Stimulated activated CD8-positive, alpha-beta memory T cell treated with anti-CD3 and anti-CD28 coated beads, Interleukin-12 subunit alpha, Interleukin-12 subunit beta, amount 100 ng/mL, for 4 hours (primary cell): ENCODE data around the gene SULF2.

ENCODE experiments used
- DNase-seq: peaks from one replicate; pipeline ENCODE4 v3.0.0-alpha.2; 2020; ENCODE audit warnings: low read depth

SULF2 gene

DNA sequence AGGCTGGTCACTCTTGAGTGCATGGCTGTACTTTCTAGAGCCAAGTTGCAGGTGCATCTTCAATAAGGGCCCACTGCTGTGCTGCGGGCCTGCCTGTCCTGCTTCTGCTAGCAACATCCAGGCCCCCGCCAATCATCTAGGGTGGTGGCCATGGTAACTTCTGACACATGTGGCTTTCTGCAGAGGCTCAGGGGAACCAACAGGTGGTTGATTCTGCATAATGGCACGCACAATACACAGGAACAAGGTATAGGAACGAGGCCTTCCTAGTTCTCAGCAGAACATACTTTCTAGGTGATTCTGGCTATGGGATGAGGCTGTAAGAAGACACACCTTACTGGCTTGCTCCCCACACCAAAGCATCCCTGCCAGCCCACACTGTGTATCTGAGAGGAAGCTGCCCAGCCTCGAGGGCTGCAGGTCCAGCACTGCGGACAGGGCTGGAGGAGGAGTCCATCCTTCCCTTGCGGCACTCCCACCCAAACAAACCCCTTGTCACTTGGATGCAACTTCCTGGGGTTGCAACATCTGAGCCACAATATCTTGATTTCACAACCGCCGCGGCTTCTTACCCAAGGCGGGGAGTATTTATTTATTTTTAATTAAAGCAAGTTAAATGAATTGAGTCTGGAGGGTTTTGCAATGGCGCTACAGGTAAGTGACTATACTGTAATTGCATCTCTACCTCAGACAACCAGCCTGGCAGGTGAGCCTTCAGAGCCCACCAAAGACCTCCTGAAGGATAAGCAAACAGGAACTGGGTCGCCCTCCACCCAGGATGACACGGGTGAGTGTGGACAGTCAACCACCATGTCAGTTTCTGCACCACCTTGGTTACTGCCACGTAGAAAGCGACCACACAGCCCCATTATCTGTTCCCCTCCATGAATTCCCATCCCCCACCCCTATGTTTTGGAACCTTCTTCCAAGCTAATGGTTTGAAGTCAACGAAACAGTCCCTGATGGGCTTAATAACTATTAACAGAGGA, 49.6 kb downstream of the SULF2 start:
- DNase-seq, result no peak

DNA sequence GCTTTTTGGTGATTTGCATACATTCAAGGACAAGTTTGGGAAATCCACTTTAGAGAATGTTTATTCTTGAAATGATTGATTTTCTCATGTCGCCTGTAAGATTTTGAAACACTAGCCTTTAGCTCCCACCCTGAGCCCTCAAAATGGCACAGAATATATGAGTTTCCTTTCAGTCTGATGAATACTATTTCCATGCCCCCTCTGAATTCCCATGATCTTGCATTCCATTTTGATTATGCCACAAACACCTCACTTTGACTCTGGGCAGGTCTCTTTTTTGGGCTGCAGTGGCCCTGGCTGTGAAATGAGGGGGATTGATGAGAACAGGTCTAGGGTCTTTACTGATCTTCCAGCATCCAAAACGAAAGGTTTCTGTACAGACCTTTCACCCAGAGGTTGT, 50.4 kb downstream of the SULF2 start:
- DNase-seq, result no peak

DNA sequence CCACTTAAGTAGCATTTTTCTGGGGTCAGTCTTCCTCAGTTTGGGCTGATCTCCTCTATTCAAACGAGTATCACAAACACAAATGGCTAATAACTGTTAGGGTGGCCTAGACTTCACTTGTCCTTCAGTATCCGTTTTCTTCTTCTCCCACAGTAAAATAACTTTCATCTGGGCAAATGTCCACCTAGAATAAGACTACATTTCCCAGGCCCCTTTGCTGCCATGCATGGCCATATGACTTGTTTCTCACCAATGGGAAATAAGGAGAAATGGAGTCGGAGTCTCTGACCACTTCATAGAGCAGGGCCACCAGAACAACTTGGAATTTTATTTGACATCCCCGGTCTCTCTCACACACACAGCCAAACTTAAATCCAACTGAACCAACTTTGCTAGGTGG, 51.4 kb downstream of the SULF2 start:
- no peak for DNase-seq

DNA sequence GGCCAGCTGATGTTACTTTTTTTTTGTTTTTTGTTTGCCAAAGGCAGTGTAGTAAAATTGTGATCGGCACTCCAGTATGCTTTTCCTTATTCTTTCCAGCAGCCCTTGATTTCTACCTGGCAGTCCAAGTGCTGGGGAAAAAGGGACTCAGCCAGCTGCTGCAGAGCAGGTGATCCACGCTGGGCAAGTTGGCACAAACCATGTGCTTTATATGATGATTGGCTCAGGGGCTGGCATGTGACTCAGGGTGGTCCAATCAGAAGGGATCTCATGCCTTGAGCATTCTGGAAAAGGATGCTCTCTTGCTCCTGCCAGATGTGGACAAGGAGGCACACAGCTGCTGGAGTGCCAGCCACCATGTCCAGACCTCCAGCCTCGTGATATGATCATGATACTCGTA, 54.5 kb downstream of the SULF2 start:
- DNase-seq, result no peak

- no peak for DNase-seq
Measured at GRCh38 chr20:47729472-47729871, 55.8 kb downstream of the SULF2 start.

- DNase-seq, result no peak
Measured at GRCh38 chr20:47727909-47728361, 57.3 kb downstream of the SULF2 start.

GRCh38 chr20:47727170-47727880, 58.0 kb downstream of the SULF2 start:
- DNase-seq, result peak; percentile 41

GRCh38 chr20:47726632-47727031, 58.6 kb downstream of the SULF2 start:
- DNase-seq, result no peak

DNA sequence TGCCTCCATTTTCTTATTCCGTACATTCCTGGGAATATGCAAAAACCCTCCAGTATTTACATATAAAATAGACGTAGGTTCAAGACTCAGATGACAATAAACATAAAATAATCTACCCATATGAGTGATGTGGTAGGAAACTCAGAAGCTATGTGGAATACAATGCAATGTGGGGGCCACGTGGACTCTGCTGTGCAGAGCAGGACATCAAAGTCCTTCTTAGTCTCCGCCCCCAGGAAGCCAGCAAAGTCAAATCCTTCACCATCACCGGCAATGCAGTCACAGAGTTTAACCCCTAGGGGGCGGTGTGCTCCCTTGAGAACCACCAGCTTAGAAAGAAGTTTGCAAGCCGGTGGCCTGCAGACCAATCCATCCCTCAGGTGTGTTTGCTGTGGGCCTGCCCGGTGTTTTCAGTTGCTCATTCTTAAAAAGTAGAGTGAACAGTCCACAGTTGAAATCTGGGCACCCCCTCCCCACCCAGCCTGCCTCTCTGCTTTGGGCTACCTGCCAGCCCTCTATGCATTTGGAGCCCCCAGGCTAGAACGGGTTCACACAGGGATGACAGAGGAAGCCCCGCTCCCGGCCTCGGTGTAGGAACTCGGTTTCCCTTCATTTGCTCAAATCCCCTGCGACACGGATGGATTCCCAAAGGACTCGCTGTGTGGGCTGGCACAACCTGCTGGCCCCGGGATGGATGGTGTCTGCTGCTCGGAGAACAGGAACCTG, 59.9 kb downstream of the SULF2 start:
- peak; percentile 48 for DNase-seq

DNA sequence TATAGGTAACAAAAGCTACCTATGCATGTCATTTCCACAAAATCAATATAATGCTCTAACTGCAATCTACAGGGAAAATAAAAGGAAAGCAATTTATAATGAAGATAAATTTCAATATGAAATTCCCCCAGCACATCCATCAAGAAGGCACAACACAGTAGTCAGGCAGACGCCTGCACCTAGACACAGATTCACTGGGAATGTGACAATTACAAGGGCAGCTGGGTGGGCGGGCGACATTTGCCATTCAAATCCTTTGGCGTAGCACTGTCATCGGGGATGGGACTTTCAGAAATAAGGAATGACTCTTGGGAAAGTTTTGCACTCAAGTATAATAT, 60.4 kb downstream of the SULF2 start:
- DNase-seq, result no peak

- DNase-seq, result no peak
Measured at GRCh38 chr20:47724396-47724795, 60.9 kb downstream of the SULF2 start.

GRCh38 chr20:47723322-47723721, 62.0 kb downstream of the SULF2 start:
- no peak for DNase-seq

GRCh38 chr20:47720636-47721427, 64.4 kb downstream of the SULF2 start:
- no peak for DNase-seq

GRCh38 chr20:47719625-47720024, 65.7 kb downstream of the SULF2 start:
- no peak for DNase-seq

GRCh38 chr20:47719211-47719610, 66.1 kb downstream of the SULF2 start:
- DNase-seq, result no peak

GRCh38 chr20:47718398-47718797, 66.9 kb downstream of the SULF2 start:
- DNase-seq, result no peak

DNA sequence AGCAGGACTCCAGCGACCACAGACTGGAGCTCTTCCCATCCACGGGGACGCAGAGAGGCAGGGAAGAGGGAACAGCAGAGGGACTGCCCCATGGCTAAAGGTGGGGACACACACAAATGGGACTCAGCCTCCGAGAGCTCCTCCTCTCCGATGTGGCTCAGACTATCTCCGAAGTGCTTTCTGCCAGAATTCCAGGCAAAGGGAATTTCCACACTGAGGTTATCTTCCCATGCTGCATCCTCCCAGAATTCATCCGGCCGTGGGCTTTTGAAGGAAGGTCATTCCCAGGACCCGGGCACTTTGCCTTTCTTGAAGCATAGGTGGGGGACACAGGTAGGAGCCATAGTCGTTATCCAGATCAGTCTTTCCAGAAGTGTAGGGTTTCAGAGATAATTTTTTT, 67.9 kb downstream of the SULF2 start:
- no peak for DNase-seq

DNA sequence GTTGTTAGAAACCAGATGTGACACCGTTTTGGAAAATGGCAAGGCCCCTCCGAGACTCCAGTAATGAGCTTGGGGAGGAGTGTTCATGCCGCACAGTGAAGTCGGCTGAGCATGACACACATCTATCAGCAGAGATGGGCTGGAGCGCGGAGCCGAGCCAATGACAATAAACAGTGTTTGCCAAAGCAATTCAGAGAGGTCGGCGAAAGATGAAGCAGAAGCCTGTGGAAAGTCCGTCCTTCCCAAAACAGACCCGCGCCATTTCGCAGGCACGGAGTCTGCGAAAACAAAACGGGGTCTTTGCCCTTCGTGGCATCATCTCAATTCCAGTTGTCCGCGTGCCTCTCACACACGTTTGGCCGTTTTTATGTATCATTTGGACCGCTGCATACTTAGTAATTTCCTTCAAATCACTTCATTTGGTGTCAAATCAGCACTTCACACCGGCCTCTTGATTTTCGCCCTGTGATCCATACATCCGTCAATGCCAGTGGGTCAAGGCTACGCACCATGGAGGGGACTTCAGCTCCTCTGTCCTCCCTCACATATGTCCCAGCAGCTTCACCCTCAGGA, 71.3 kb downstream of the SULF2 start:
- no peak for DNase-seq

GRCh38 chr20:47713163-47713562, 72.1 kb downstream of the SULF2 start:
- DNase-seq, result no peak

DNA sequence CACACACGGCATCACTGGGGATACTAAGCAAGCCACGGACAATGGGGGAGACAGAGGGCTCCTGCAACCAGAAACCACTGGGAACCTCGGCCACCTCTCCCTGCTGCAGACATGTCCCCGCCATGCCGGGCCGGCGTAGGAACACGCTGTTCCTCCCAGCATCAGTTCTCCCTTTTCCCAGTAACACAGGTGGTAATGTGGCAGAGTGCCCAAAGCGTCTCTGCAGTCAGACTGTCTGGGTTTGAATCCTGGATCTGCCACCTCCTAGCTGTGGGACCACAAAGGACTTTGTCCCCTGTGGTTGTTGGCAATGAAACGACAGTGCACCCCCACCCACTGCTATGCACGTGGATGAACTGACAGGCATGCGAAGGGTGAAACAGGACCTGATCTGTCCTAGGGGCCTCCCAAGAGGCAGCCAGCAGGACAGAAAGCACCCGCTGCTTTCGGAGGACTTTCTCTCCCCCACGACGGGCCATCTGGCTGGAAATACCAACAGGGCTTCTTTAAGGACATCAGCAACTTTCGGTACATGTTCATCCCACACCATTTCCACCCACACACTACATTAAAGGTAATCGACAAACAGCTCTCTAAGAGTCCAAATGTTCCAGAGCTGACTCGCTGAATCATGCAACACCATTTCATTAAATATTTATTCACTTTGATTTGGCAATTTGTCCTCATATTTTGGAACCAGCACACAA, 74.1 kb downstream of the SULF2 start:
- DNase-seq, result no peak

DNA sequence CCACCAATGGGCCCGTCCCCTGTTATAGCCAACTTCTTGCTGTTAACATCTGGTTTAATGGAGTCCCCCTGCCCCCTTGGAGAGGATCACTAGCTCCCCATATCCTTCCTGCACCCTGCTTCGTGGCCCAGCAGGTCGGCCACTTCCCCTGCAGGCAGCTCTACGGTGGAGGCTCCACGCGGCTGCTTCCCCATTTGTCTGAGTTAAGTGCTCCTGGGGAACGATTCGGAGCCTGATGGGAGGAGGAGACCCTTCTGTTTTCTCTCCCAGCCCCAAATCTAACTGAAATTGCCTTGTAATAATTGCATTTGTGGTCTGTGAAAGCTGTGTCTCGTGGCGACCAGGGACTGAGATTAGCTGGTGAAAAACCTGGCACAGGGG, 74.6 kb downstream of the SULF2 start:
- DNase-seq, result no peak
